ENCODE results near the gene WWTR1. TPM values are rescaled to one million over a fixed set of nuclear protein-coding genes. Genes with fewer than 3 reads are reported as not detected.

Gene WWTR1
- total and polyA plus RNA-seq, 2 experiments from 2014 or later = 25.1 to 26.2 TPM

DNA sequence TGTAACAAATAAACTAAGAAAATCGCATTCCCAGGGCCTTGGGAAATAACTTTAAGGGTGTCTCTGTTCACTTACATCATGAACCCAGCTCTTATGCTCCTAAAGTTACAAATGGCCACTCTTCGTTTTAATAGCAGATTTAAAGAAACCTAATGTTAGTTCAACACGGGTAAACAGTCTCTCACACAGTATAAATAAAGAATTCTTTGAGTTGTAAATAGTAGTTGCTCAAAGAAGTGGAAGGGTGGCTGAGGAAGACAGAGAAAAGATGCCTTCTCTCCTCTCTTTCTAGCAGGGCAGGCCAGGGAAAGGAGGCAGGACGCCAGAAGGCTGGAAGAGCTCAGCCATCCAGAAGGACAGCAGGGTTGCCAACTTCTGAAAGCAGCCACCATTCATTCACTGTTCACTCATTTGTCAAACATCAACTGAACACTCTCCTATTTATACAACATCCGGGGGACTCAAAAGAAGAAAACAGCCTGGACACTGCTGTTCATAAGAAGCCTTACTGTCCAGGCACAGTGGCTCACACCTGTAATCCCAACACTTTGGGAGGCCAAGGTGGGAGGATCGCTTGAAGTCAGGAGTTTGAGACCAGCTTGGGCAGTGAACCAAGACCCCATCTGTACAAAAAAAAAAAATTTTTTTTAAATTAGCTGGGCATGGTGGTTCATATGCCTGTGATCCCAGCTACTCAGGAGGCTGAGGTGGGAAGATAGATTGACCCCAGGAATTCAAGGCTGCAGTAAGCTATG is 47.3 kb downstream of the WWTR1 start:
- ATAC-seq = no peak; the same call in 2 of the 3 replicates
- H3K27ac Mint-ChIP-seq = no peak overlapping the region
- peaks cover 6% of the 10 kb centered on the region; the same call in 1 of the 2 replicates for H4K20me1 ChIP-seq (replicated peaks; ENCODE audit: insufficient read depth)

More for the DNA sequence above, 47.3 kb downstream of the WWTR1 start:
- Histone ChIP-seq H3K9me2 (ENCODE audit: insufficient read depth) (no peaks in the 10 kb centered on the region), H3K27ac (ENCODE audit: low read depth) (0 out of 2 replicates have a peak overlapping the region, but pooled peaks have one; percentile 53), H3K36me3 (ENCODE audit: insufficient read depth) (no peaks in the 10 kb centered on the region), H3F3A (replicated peaks; ENCODE audit: low read depth) (no peaks in the 10 kb centered on the region), H3K4me2 (no peak overlapping the region), H2AFZ (no peak overlapping the region), H3K4me1 (ENCODE audit: insufficient read depth) (peaks cover 21% of the 10 kb centered on the region), H3K79me2 (replicated peaks; ENCODE audit: insufficient read depth) (peaks cover 85% of the 10 kb centered on the region), H3K27me3 (ENCODE audit: insufficient read depth) (no peaks in the 10 kb centered on the region), H3K4me3 (no peak overlapping the region)
- H3K9me3 Mint-ChIP-seq = no peaks in the 10 kb centered on the region
- H3K4me1 Mint-ChIP-seq = peaks cover 18% of the 10 kb centered on the region
- no peak for DNase-seq (ENCODE audit: low spot score)
- no peak overlapping the region for H3K4me3 Mint-ChIP-seq
- H3K27me3 Mint-ChIP-seq (ENCODE audit: insufficient read depth, low read depth, poor library complexity) = peaks cover 1% of the 10 kb centered on the region
- no peaks in the 10 kb centered on the region for H3K36me3 Mint-ChIP-seq (ENCODE audit: low read depth)
- TF ChIP-seq, protein P1, sequence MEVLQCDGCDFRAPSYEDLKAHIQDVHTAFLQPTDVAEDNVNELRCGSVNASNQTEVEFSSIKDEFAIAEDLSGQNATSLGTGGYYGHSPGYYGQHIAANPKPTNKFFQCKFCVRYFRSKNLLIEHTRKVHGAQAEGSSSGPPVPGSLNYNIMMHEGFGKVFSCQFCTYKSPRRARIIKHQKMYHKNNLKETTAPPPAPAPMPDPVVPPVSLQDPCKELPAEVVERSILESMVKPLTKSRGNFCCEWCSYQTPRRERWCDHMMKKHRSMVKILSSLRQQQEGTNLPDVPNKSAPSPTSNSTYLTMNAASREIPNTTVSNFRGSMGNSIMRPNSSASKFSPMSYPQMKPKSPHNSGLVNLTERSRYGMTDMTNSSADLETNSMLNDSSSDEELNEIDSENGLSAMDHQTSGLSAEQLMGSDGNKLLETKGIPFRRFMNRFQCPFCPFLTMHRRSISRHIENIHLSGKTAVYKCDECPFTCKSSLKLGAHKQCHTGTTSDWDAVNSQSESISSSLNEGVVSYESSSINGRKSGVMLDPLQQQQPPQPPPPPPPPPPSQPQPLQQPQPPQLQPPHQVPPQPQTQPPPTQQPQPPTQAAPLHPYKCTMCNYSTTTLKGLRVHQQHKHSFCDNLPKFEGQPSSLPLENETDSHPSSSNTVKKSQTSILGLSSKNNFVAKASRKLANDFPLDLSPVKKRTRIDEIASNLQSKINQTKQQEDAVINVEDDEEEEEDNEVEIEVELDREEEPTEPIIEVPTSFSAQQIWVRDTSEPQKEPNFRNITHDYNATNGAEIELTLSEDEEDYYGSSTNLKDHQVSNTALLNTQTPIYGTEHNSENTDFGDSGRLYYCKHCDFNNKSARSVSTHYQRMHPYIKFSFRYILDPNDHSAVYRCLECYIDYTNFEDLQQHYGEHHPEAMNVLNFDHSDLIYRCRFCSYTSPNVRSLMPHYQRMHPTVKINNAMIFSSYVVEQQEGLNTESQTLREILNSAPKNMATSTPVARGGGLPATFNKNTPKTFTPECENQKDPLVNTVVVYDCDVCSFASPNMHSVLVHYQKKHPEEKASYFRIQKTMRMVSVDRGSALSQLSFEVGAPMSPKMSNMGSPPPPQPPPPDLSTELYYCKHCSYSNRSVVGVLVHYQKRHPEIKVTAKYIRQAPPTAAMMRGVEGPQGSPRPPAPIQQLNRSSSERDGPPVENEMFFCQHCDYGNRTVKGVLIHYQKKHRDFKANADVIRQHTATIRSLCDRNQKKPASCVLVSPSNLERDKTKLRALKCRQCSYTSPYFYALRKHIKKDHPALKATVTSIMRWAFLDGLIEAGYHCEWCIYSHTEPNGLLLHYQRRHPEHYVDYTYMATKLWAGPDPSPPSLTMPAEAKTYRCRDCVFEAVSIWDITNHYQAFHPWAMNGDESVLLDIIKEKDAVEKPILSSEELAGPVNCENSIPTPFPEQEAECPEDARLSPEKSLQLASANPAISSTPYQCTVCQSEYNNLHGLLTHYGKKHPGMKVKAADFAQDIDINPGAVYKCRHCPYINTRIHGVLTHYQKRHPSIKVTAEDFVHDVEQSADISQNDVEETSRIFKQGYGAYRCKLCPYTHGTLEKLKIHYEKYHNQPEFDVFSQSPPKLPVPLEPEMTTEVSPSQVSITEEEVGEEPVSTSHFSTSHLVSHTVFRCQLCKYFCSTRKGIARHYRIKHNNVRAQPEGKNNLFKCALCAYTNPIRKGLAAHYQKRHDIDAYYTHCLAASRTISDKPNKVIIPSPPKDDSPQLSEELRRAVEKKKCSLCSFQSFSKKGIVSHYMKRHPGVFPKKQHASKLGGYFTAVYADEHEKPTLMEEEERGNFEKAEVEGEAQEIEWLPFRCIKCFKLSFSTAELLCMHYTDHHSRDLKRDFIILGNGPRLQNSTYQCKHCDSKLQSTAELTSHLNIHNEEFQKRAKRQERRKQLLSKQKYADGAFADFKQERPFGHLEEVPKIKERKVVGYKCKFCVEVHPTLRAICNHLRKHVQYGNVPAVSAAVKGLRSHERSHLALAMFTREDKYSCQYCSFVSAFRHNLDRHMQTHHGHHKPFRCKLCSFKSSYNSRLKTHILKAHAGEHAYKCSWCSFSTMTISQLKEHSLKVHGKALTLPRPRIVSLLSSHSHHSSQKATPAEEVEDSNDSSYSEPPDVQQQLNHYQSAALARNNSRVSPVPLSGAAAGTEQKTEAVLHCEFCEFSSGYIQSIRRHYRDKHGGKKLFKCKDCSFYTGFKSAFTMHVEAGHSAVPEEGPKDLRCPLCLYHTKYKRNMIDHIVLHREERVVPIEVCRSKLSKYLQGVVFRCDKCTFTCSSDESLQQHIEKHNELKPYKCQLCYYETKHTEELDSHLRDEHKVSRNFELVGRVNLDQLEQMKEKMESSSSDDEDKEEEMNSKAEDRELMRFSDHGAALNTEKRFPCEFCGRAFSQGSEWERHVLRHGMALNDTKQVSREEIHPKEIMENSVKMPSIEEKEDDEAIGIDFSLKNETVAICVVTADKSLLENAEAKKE (CRISPR knock-in tag; IDR thresholded peaks at IDR 0.05) = no peak
- TF ChIP-seq POLR2AphosphoS5 (IDR thresholded peaks at IDR 0.05; ENCODE audit: low read depth) = no peak
- TF ChIP-seq, protein P2, sequence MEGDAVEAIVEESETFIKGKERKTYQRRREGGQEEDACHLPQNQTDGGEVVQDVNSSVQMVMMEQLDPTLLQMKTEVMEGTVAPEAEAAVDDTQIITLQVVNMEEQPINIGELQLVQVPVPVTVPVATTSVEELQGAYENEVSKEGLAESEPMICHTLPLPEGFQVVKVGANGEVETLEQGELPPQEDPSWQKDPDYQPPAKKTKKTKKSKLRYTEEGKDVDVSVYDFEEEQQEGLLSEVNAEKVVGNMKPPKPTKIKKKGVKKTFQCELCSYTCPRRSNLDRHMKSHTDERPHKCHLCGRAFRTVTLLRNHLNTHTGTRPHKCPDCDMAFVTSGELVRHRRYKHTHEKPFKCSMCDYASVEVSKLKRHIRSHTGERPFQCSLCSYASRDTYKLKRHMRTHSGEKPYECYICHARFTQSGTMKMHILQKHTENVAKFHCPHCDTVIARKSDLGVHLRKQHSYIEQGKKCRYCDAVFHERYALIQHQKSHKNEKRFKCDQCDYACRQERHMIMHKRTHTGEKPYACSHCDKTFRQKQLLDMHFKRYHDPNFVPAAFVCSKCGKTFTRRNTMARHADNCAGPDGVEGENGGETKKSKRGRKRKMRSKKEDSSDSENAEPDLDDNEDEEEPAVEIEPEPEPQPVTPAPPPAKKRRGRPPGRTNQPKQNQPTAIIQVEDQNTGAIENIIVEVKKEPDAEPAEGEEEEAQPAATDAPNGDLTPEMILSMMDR (conservative IDR thresholded peaks at IDR 0.05; ENCODE audit: low read depth in 2 of 2) = no peak
- no peak for TF ChIP-seq EZH2 (IDR thresholded peaks at IDR 0.05; ENCODE audit: low read depth, unreplicated experiment)
- TF ChIP-seq ZNF114 (CRISPR knock-in tag; IDR thresholded peaks at IDR 0.05) = no peak
- no peak for TF ChIP-seq NANOG (IDR thresholded peaks at IDR 0.05; ENCODE audit: borderline replicate concordance)
- TF ChIP-seq, protein P3, sequence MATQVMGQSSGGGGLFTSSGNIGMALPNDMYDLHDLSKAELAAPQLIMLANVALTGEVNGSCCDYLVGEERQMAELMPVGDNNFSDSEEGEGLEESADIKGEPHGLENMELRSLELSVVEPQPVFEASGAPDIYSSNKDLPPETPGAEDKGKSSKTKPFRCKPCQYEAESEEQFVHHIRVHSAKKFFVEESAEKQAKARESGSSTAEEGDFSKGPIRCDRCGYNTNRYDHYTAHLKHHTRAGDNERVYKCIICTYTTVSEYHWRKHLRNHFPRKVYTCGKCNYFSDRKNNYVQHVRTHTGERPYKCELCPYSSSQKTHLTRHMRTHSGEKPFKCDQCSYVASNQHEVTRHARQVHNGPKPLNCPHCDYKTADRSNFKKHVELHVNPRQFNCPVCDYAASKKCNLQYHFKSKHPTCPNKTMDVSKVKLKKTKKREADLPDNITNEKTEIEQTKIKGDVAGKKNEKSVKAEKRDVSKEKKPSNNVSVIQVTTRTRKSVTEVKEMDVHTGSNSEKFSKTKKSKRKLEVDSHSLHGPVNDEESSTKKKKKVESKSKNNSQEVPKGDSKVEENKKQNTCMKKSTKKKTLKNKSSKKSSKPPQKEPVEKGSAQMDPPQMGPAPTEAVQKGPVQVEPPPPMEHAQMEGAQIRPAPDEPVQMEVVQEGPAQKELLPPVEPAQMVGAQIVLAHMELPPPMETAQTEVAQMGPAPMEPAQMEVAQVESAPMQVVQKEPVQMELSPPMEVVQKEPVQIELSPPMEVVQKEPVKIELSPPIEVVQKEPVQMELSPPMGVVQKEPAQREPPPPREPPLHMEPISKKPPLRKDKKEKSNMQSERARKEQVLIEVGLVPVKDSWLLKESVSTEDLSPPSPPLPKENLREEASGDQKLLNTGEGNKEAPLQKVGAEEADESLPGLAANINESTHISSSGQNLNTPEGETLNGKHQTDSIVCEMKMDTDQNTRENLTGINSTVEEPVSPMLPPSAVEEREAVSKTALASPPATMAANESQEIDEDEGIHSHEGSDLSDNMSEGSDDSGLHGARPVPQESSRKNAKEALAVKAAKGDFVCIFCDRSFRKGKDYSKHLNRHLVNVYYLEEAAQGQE (IDR thresholded peaks at IDR 0.05; ENCODE audit: unreplicated experiment) = no peak
- TF ChIP-seq, protein P4, sequence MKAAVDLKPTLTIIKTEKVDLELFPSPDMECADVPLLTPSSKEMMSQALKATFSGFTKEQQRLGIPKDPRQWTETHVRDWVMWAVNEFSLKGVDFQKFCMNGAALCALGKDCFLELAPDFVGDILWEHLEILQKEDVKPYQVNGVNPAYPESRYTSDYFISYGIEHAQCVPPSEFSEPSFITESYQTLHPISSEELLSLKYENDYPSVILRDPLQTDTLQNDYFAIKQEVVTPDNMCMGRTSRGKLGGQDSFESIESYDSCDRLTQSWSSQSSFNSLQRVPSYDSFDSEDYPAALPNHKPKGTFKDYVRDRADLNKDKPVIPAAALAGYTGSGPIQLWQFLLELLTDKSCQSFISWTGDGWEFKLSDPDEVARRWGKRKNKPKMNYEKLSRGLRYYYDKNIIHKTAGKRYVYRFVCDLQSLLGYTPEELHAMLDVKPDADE (IDR thresholded peaks at IDR 0.05) = no peak
- TF ChIP-seq CREB1 (CRISPR knock-in tag; IDR thresholded peaks at IDR 0.05; ENCODE audit: low read depth) = no peak
- TF ChIP-seq STAT1 (IDR thresholded peaks at IDR 0.05; ENCODE audit: unreplicated experiment) = no peak
- no peak for TF ChIP-seq JUNB (IDR thresholded peaks at IDR 0.05; ENCODE audit: unreplicated experiment)
- TF ChIP-seq EZH2phosphoT487 (IDR thresholded peaks at IDR 0.05; ENCODE audit: unreplicated experiment) = no peak
- no peak for TF ChIP-seq ZNF331 (CRISPR knock-in tag; IDR thresholded peaks at IDR 0.05; ENCODE audit: low read depth)

All from GM23338 (cell line).